ENCODE results near the gene TUBB2A. TPM values are rescaled to one million over a fixed set of nuclear protein-coding genes. Genes with fewer than 3 reads are reported as not detected.

Gene TUBB2A
- total and polyA plus RNA-seq, 2 of the 13 experiments (the other 11 are each of a cell fraction or from before 2014, with no cell fraction given), result 35.3 to 106 TPM

GRCh38 chr6:3157131-3157933 lies at the start of gene TUBB2A (continued):
- TF ChIP-seq, protein P1, sequence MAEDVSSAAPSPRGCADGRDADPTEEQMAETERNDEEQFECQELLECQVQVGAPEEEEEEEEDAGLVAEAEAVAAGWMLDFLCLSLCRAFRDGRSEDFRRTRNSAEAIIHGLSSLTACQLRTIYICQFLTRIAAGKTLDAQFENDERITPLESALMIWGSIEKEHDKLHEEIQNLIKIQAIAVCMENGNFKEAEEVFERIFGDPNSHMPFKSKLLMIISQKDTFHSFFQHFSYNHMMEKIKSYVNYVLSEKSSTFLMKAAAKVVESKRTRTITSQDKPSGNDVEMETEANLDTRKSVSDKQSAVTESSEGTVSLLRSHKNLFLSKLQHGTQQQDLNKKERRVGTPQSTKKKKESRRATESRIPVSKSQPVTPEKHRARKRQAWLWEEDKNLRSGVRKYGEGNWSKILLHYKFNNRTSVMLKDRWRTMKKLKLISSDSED (CRISPR knock-in tag; IDR thresholded peaks at IDR 0.05), result peak; percentile 97
- TF ChIP-seq SNAPC2 (CRISPR knock-in tag; IDR thresholded peaks at IDR 0.05) (no peak), ZNF468 (CRISPR knock-in tag; IDR thresholded peaks at IDR 0.05) (peak; percentile 95; the same call in 1 of the 2 replicates), ZNF362 (CRISPR knock-in tag; IDR thresholded peaks at IDR 0.05; ENCODE audit: borderline replicate concordance) (no peak; the same call in 1 of the 2 replicates), ZNF235 (CRISPR knock-in tag; IDR thresholded peaks at IDR 0.05; ENCODE audit: borderline replicate concordance) (peak; percentile 85; the same call in 1 of the 2 replicates), KDM1A (CRISPR knock-in tag; IDR thresholded peaks at IDR 0.05) (no peak), ZNF3 (CRISPR knock-in tag; IDR thresholded peaks at IDR 0.05) (no peak), ATRX (CRISPR knock-in tag; IDR thresholded peaks at IDR 0.05; ENCODE audit: borderline replicate concordance) (no peak), NFRKB (IDR thresholded peaks at IDR 0.05) (no peak), ZNF577 (CRISPR knock-in tag; IDR thresholded peaks at IDR 0.05; ENCODE audit: borderline replicate concordance, low read depth) (no peak), ZBTB25 (CRISPR knock-in tag; IDR thresholded peaks at IDR 0.05) (peak; percentile 48; the same call in 1 of the 2 replicates), HNF4A (CRISPR knock-in tag; IDR thresholded peaks at IDR 0.05) (no peak), ZEB1 (IDR thresholded peaks at IDR 0.05; ENCODE audit: insufficient replicate concordance, low read depth) (no peak), ZNF570 (CRISPR knock-in tag; IDR thresholded peaks at IDR 0.05; ENCODE audit: borderline replicate concordance) (no peak), HES4 (CRISPR knock-in tag; IDR thresholded peaks at IDR 0.05; ENCODE audit: borderline replicate concordance) (peak; percentile 18; the same call in 1 of the 2 replicates), ZNF670 (CRISPR knock-in tag; IDR thresholded peaks at IDR 0.05; ENCODE audit: borderline replicate concordance) (0 out of 2 replicates have a peak, but pooled peaks have one; percentile 50), ZNF768 (CRISPR knock-in tag; IDR thresholded peaks at IDR 0.05) (peak; percentile 71)
- TF ChIP-seq, protein P2, sequence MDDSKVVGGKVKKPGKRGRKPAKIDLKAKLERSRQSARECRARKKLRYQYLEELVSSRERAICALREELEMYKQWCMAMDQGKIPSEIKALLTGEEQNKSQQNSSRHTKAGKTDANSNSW (CRISPR knock-in tag; IDR thresholded peaks at IDR 0.05; ENCODE audit: borderline replicate concordance), result no peak; the same call in 1 of the 2 replicates
- TF ChIP-seq, protein P3, sequence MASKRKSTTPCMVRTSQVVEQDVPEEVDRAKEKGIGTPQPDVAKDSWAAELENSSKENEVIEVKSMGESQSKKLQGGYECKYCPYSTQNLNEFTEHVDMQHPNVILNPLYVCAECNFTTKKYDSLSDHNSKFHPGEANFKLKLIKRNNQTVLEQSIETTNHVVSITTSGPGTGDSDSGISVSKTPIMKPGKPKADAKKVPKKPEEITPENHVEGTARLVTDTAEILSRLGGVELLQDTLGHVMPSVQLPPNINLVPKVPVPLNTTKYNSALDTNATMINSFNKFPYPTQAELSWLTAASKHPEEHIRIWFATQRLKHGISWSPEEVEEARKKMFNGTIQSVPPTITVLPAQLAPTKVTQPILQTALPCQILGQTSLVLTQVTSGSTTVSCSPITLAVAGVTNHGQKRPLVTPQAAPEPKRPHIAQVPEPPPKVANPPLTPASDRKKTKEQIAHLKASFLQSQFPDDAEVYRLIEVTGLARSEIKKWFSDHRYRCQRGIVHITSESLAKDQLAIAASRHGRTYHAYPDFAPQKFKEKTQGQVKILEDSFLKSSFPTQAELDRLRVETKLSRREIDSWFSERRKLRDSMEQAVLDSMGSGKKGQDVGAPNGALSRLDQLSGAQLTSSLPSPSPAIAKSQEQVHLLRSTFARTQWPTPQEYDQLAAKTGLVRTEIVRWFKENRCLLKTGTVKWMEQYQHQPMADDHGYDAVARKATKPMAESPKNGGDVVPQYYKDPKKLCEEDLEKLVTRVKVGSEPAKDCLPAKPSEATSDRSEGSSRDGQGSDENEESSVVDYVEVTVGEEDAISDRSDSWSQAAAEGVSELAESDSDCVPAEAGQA (IDR thresholded peaks at IDR 0.05; ENCODE audit: low read depth), result no peak
- TF ChIP-seq, protein P3 (CRISPR knock-in tag; IDR thresholded peaks at IDR 0.05; ENCODE audit: borderline replicate concordance), result no peak

Measured in HepG2 (cell line).